SW480 (cell line): ENCODE measurements around the gene UBASH3A.

Source experiments
- DNase-seq: peaks from one replicate; pipeline ENCODE4 v3.0.0-alpha.2; 2016; ENCODE audit warnings: low spot score

UBASH3A gene

GRCh38 chr21:42403611-42404231 is at the start of gene UBASH3A:
TSS of gene UBASH3A (plus strand) at chr21:42403902. CDS start at chr21:42403946, 44 bp downstream.
- no peak for DNase-seq

- DNase-seq, result no peak
Measured at GRCh38 chr21:42356046-42356445, 47.7 kb upstream of the UBASH3A start.

GRCh38 chr21:42356650-42357049 is 47.1 kb upstream of the UBASH3A start:
- no peak for DNase-seq

GRCh38 chr21:42357307-42357706 is 46.4 kb upstream of the UBASH3A start:
- DNase-seq, result no peak

GRCh38 chr21:42358261-42358660 is 45.4 kb upstream of the UBASH3A start:
- no peak for DNase-seq

- DNase-seq, result no peak
Measured at GRCh38 chr21:42358937-42359336, 44.8 kb upstream of the UBASH3A start.

GRCh38 chr21:42360317-42360716 is 43.4 kb upstream of the UBASH3A start:
- DNase-seq, result no peak

GRCh38 chr21:42361286-42361685 is 42.4 kb upstream of the UBASH3A start:
- no peak for DNase-seq

- DNase-seq, result no peak
Measured at GRCh38 chr21:42362198-42362597, 41.5 kb upstream of the UBASH3A start.

GRCh38 chr21:42362700-42363099 is 41.0 kb upstream of the UBASH3A start:
- no peak for DNase-seq

- peak; percentile 38 for DNase-seq
Measured at GRCh38 chr21:42363312-42363711, 40.4 kb upstream of the UBASH3A start.

- no peak for DNase-seq
Measured at GRCh38 chr21:42364304-42364865, 39.3 kb upstream of the UBASH3A start.

- DNase-seq, result no peak
Measured at GRCh38 chr21:42365770-42366169, 37.9 kb upstream of the UBASH3A start.

GRCh38 chr21:42366292-42367010 is 37.3 kb upstream of the UBASH3A start, which contains the start of gene TFF1:
TSS of gene TFF1 (minus strand) at chr21:42366535. CDS start at chr21:42366495, 40 bp downstream.
- no peak for DNase-seq

GRCh38 chr21:42367367-42368165 is 36.1 kb upstream of the UBASH3A start:
- DNase-seq, result no peak

- no peak for DNase-seq
Measured at GRCh38 chr21:42369821-42370220, 33.9 kb upstream of the UBASH3A start.

GRCh38 chr21:42370894-42371654 is 32.6 kb upstream of the UBASH3A start:
- no peak for DNase-seq

GRCh38 chr21:42373196-42373907 is 30.4 kb upstream of the UBASH3A start:
- DNase-seq, result no peak

GRCh38 chr21:42373908-42374455 is 29.7 kb upstream of the UBASH3A start:
- no peak for DNase-seq

- no peak for DNase-seq
Measured at GRCh38 chr21:42374457-42374856, 29.2 kb upstream of the UBASH3A start.
